Endothelial cell of umbilical vein (primary cell): ENCODE measurements around the gene MARVELD1. TPM values are rescaled to one million over a fixed set of nuclear protein-coding genes. Genes with fewer than 3 reads are reported as not detected.

Experiments used
- BruUV-seq: library from RNA; stranded (reverse); fragments of 400-500 nt; replicated peaks from 2 replicates; lab custom pipeline; 2021; lab: Mats Ljungman, UMichigan
- CTCF ChIA-PET: fragments of 300-600, 350-600 bp; sonication (Branson Sonifier 250); formaldehyde crosslinking; loops from one replicate; lab custom pipeline; 2021; ENCODE audit warnings: antibody characterized with exemption, inconsistent platforms; lab: Charles Lee
- POLR2A ChIA-PET: fragments of 300-600, 350-600 bp; sonication (Branson Sonifier 250); formaldehyde crosslinking; loops from one replicate; lab custom pipeline; 2021; ENCODE audit warnings: antibody characterized with exemption, inconsistent platforms; lab: Charles Lee
- DNase-seq: peaks from one replicate; pipeline ENCODE4 v3.0.0-alpha.2; 2011; ENCODE audit warnings: low read depth, low spot score
- FAIRE-seq: peaks from 2 replicates; lab custom pipeline; 2011; peaks lifted over from hg19 to GRCh38; lab: Jason Lieb, UNC
- H2AFZ ChIP-seq: 2 replicates; pipeline ENCODE4 v1.6.0; 2012; ENCODE audit warnings: low read depth, low read length, control low read depth, inconsistent platforms
- H3K27ac ChIP-seq: 2 replicates; pipeline ENCODE4 v1.5.1; 2011; ENCODE audit warnings: low read depth, mild to moderate bottlenecking, control low read depth, low read length, moderate library complexity; ENCODE audit not compliant: insufficient read depth
- H3K27me3 ChIP-seq, 2 experiments: 2 replicates each; pipeline versions ENCODE4 v1.6.0 to v1.6.1; 2011; ENCODE audit warnings: low read length in 2 of 2, mixed read lengths in 1 of 2; ENCODE audit not compliant: control insufficient read depth in 2 of 2, insufficient read depth in 2 of 2
- H3K36me3 ChIP-seq, 2 experiments: 2 replicates in 1 of 2; 3 replicates in 1 of 2; pipeline ENCODE4 v1.5.1; 2011; ENCODE audit warnings: low read length in 2 of 2, mild to moderate bottlenecking in 1 of 2, moderate library complexity in 1 of 2; ENCODE audit not compliant: control insufficient read depth in 2 of 2, insufficient read depth in 2 of 2; ENCODE audit errors: extremely low read depth in 1 of 2
- H3K4me1 ChIP-seq: 3 replicates; pipeline ENCODE4 v1.5.1; 2011; ENCODE audit warnings: mild to moderate bottlenecking, low read length; ENCODE audit not compliant: control insufficient read depth, insufficient read depth; ENCODE audit errors: extremely low read depth
- H3K4me2 ChIP-seq: 2 replicates; pipeline ENCODE4 v1.6.1; 2011; ENCODE audit warnings: low read length, control low read depth, mixed read lengths; ENCODE audit not compliant: insufficient read depth
- H3K4me3 ChIP-seq, 3 experiments: fragments of 200-600 bp in 1 of 3; sonication (generic), shearing (Covaris generic) in 1 of 3; replicated peaks in 1 of 3; 2 replicates each; pipeline ENCODE4 v1.5.1; 2011 to 2016; ENCODE audit warnings: control low read depth in 3 of 3, low read length in 3 of 3, mild to moderate bottlenecking in 2 of 3, inconsistent platforms in 1 of 3, low read depth in 1 of 3, moderate library complexity in 1 of 3; ENCODE audit not compliant: insufficient read depth in 1 of 3
- H3K79me2 ChIP-seq: 2 replicates; pipeline ENCODE4 v1.6.0; 2012; ENCODE audit warnings: low read length, inconsistent platforms; ENCODE audit not compliant: control insufficient read depth, insufficient read depth
- H3K9ac ChIP-seq: replicated peaks from 2 replicates; pipeline ENCODE3; 2011; ENCODE audit warnings: low read length, control low read depth; ENCODE audit not compliant: insufficient read depth; ENCODE audit errors: extremely low read depth
- H3K9me1 ChIP-seq: replicated peaks from 3 replicates; pipeline ENCODE4 v1.6.0; 2011; ENCODE audit warnings: mild to moderate bottlenecking, low read length; ENCODE audit not compliant: control insufficient read depth, insufficient read depth; ENCODE audit errors: extremely low read depth
- H3K9me3 ChIP-seq: replicated peaks from 2 replicates; pipeline ENCODE4 v1.5.1; 2012; ENCODE audit warnings: low read length, inconsistent platforms; ENCODE audit not compliant: control insufficient read depth, insufficient read depth
- H4K20me1 ChIP-seq: replicated peaks from 2 replicates; pipeline ENCODE3; 2011; ENCODE audit warnings: mild to moderate bottlenecking, low read length; ENCODE audit not compliant: control insufficient read depth, insufficient read depth; ENCODE audit errors: extremely low read depth
- EZH2 ChIP-seq: IDR thresholded peaks from 2 replicates; pipeline ENCODE4 v1.6.1; 2012; ENCODE audit warnings: borderline replicate concordance, low read depth, mild to moderate bottlenecking, moderate library complexity, low read length, inconsistent platforms; ENCODE audit not compliant: severe bottlenecking
- FOS ChIP-seq: IDR thresholded peaks from 2 replicates; pipeline ENCODE4 v1.6.1; 2011; ENCODE audit warnings: mild to moderate bottlenecking, low read length, moderate library complexity, borderline replicate concordance; ENCODE audit not compliant: insufficient read depth
- GATA2 ChIP-seq: IDR thresholded peaks from 2 replicates; pipeline ENCODE4 v1.7.0; 2011; ENCODE audit warnings: low read depth, mild to moderate bottlenecking, moderate library complexity, mixed read lengths, low read length; ENCODE audit not compliant: insufficient read length, insufficient read depth
- JUN ChIP-seq: IDR thresholded peaks from 2 replicates; pipeline ENCODE4 v1.6.1; 2011; ENCODE audit warnings: borderline replicate concordance, low read depth; ENCODE audit not compliant: insufficient read length, insufficient read depth
- MYC ChIP-seq: IDR thresholded peaks from one replicate; pipeline ENCODE4 v1.6.1; 2011; ENCODE audit warnings: mild to moderate bottlenecking, low read depth, low read length
- POLR2A ChIP-seq: IDR thresholded peaks from 2 replicates; pipeline ENCODE4 v1.6.1; 2012; ENCODE audit warnings: low read depth, mild to moderate bottlenecking, control low read depth, low read length
- POLR2AphosphoS5 ChIP-seq: IDR thresholded peaks from 2 replicates; pipeline ENCODE4 v1.6.1; 2012; ENCODE audit warnings: low read depth, mild to moderate bottlenecking, control low read depth, low read length, moderate library complexity; ENCODE audit not compliant: insufficient read depth
- dilution Hi-C: fragments of 300-500 bp; cut with MboI; formaldehyde crosslinking; loops from one replicate; pipeline ENCODE4 v1.15.0; 2019; ENCODE audit warnings: low sequenced_read_pairs; ENCODE audit not compliant: extremely low pct_ligation_motif_present
- intact Hi-C: fragments of 100-400 bp; cut with micrococcal nuclease; formaldehyde crosslinking; loops from one replicate; pipeline ENCODE4 v1.10.0; 2022
- polyA plus RNA-seq, 4 experiments: library from polyadenylated mRNA; depleted of rRNA in 3 of 4; stranded (reverse) in 3 of 4; unstranded in 1 of 4; fragments of >200 nt; gene quantifications; 2 replicates each; pipeline versions ENCODE4 v1.2.1 to v1.2.3, GENCODE V29; 2011 to 2012; ENCODE audit warnings: missing spikeins in 1 of 4
- total RNA-seq: library from RNA; stranded (reverse); gene quantifications from 2 replicates; pipeline ENCODE4 v1.2.3, GENCODE V29; 2021
- TF ChIP-seq, protein P1 (sequence below): IDR thresholded peaks from 2 replicates; pipeline ENCODE4 v1.6.1; 2011; ENCODE audit not compliant: insufficient read depth, insufficient read length
- TF ChIP-seq, protein P2 (sequence below), 2 donors: IDR thresholded peaks; 1 replicate in 1 of 2; 2 replicates in 1 of 2; pipeline ENCODE4 v1.5.1; 2011; ENCODE audit warnings: low read length in 2 of 2, mild to moderate bottlenecking in 2 of 2, moderate library complexity in 2 of 2, control low read depth in 1 of 2, inconsistent platforms in 1 of 2, low read depth in 1 of 2; ENCODE audit not compliant: insufficient read depth in 1 of 2; ENCODE audit errors: extremely low read depth in 1 of 2

The MARVELD1 gene
- total and polyA plus RNA-seq, 2 donors (not counting 3 experiments of a cell fraction or from before 2014, with no cell fraction given), result 67.3 to 78.3 TPM

DNA sequence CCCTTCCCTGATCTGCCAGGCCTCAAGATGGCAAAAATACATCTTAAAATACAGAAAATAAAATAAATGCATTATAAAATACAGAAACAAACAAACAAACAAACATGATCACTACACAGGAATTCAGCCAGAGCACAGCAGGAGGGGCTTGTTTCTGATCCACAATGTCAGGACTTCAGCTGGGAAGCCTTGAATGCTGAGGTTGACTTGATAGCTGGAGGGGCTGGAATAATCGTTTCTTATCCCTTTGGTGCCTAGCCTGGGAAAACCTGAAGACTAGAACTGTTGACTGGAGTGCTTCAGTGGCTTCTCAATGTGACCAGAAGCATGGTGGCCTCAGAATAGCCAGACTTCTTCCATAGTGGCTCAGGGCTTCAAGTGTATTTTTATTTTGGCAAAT, 9.2 kb upstream of the MARVELD1 start:
- CTCF ChIA-PET, result interaction anchor here (1.1 to 18.5 kb wide), 7 partner anchors 9 to 132 kb away, joined by 3 to 863 read pairs (median 7); partner anchors contain the start of genes AVPI1, MARVELD1 and ZFYVE27
- TF ChIP-seq, protein P1, sequence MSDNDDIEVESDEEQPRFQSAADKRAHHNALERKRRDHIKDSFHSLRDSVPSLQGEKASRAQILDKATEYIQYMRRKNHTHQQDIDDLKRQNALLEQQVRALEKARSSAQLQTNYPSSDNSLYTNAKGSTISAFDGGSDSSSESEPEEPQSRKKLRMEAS, result no peak
- no peak for TF ChIP-seq FOS
- TF ChIP-seq EZH2, result no peak
- TF ChIP-seq, protein P2, sequence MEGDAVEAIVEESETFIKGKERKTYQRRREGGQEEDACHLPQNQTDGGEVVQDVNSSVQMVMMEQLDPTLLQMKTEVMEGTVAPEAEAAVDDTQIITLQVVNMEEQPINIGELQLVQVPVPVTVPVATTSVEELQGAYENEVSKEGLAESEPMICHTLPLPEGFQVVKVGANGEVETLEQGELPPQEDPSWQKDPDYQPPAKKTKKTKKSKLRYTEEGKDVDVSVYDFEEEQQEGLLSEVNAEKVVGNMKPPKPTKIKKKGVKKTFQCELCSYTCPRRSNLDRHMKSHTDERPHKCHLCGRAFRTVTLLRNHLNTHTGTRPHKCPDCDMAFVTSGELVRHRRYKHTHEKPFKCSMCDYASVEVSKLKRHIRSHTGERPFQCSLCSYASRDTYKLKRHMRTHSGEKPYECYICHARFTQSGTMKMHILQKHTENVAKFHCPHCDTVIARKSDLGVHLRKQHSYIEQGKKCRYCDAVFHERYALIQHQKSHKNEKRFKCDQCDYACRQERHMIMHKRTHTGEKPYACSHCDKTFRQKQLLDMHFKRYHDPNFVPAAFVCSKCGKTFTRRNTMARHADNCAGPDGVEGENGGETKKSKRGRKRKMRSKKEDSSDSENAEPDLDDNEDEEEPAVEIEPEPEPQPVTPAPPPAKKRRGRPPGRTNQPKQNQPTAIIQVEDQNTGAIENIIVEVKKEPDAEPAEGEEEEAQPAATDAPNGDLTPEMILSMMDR (IDR thresholded peaks at IDR 0.05; ENCODE audit: extremely low read depth in 1 of 2, insufficient read depth in 1 of 2, low read depth in 1 of 2, low read length in 2 of 2), result no peak
- TF ChIP-seq POLR2A, result no peak
- TF ChIP-seq MYC, result no peak
- TF ChIP-seq POLR2AphosphoS5, result no peak
- no peak for TF ChIP-seq GATA2
- no peak for TF ChIP-seq JUN
- no TSS peak for BruUV-seq
- H2AFZ ChIP-seq, result no peak overlapping the region
- H3K27me3 ChIP-seq, result peaks cover 2 to 5% of the 10 kb centered on the region in 2 experiments
- no peaks in the 10 kb centered on the region for H3K36me3 ChIP-seq
- no peak for FAIRE-seq
- H3K9ac ChIP-seq, result no peak overlapping the region
- no peaks in the 10 kb centered on the region for H3K79me2 ChIP-seq
- no peaks in the 10 kb centered on the region for H3K4me1 ChIP-seq
- no peak overlapping the region for H3K27ac ChIP-seq
- H4K20me1 ChIP-seq, result no peaks in the 10 kb centered on the region
- no peaks in the 10 kb centered on the region for H3K9me3 ChIP-seq
- dilution Hi-C loops, result no loop called here
- no peak overlapping the region for H3K4me2 ChIP-seq
- no peaks in the 10 kb centered on the region for H3K9me1 ChIP-seq
- DNase-seq, result no peak
- intact Hi-C loops, result no loop called here
- POLR2A ChIA-PET, result no interaction called here
- H3K4me3 ChIP-seq, result no peak overlapping the region
